HG02588 (cell line): ENCODE measurements around the gene GRAMD2B.
"Not testable (repeated sequence)": the region's sequence is repeated elsewhere in the genome, so short reads cannot be mapped to it uniquely, and the experiment has no call there.

ENCODE experiments used
- ATAC-seq: cut with Tn5 transposase; IDR thresholded peaks from one replicate; pipeline ENCODE4 v1.9.1; 2021; ENCODE audit warnings: mild to moderate bottlenecking, moderate library complexity; ENCODE audit not compliant: unreplicated experiment

GRAMD2B gene

DNA sequence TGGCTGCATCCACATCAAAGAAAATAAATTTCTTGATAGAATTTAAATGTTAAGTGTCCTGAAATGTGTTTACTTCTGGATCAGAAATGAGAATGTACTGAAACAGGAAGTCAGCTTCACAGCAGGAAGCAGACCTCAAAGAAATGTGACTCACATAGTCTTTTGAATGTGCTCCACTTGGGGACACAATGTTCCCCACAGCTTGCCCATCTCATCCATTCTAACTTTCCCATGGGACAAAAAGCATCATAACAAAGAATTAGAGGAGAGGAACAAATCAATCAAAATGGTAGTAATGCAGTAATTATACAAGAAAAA lies 85.7 kb downstream of the GRAMD2B start:
- ATAC-seq: no peak

DNA sequence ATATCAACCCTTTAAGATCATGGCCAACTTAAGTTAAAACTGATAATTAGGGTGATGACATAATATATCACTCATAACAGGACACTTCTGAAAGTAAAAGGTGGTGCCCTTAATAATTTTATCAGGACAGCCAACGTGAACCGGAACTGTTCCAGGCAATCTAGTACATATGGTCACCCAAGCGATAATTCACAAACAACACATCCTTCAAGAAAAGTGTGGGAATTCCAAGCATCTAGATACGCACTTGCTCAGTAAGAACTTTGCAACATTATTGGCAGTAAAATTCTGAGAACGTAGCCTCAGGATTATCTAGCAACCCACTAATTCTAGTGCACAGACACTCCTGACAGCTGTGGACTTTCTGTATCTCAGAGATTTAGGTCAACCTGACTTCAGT lies 86.1 kb downstream of the GRAMD2B start:
- no peak for ATAC-seq

DNA sequence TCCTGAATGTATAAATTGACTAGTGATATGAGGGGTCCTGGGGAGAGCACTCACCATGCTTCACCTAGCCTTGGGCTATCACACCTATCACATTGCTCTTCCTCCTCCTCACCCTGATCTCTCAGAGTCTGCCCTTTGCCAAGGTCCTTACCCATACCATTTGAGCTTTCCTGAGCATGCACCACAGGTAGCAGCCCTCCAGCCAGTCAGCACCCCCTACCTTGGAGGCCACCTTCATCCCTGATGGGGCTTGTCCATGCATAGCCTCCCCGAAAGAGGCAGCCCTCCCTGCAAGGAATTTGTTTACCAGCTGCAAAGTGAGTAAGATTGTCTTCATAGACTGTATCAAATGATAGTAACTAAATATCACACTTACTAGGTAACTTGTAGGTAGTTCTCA lies 88.8 kb downstream of the GRAMD2B start:
- ATAC-seq: no peak

DNA sequence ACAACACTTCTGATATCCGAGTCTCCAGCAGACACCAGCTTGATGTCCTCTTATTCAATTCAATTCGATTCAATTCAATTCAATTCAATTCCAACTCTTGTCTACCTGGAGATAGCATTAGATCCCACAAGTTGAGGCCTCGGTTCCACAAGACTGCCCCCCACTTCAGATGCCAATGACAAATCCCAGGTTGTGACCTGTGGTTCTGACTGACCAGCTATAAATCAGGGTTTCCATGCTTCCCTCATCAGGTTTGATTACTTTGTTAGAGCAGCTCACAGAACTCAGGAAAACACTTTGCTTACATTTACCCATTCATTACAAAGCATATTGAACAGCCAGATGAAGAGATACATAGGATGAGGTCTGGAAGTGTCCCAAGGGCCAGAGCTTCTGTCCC lies 89.2 kb downstream of the GRAMD2B start:
- ATAC-seq: no peak

DNA sequence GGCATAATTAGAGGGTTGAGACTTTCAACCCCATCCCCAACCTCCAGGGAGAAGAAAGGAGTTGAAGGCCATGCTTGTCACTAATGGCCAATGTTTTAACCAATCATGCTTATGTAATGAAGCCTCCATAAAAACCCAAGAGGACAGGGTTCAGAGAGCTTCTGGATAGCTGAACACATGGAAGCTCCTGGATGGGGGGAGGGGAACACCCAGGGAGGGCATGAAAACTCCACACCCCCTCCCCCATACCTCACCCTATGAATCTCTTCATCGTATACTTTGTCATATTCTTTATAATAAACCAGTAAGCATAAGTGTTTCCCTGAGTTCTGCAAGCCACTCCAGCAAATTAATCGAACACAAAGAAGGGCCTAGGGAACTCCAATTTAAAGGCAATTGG lies 90.1 kb downstream of the GRAMD2B start:
- ATAC-seq: no peak

DNA sequence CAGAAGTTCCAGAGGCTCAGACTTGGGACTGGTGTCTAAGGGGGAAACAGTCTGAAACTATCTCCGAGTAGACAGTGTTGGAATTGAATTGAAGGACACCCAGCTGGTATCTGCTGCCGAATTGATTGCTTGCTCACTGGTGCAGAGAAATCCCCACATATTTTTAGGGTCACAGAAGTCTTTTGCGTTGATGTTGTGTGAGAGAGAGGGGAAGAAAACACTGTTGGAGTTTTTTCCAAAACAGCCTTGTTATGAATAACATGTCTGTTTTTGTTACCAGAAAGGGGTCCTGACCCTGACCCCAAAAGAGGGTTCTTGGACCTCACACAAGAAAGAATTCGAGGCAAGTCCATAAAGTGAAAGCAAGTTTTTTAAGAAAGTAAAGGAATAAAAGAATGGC lies 90.5 kb downstream of the GRAMD2B start:
- no peak for ATAC-seq

DNA sequence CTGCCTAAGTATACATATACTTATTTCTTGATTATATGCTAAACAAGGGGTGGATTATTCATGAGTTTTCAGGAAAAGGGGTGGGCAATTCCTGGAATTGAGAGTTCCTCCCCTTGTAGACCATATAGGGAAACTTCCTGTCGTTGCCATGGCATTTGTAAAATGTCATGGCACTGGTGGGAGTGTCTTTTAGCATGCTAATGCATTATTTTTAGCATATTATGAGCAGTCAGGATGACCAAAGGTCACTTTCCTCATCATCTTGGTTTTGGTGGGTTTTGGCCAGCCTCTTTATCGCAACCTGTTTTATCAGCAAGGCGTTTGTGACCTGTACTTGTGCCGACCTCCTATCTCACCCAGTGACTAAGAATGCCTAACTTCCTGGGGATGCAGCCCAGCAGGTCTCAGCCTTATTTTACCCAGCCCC lies 90.9 kb downstream of the GRAMD2B start:
- ATAC-seq: no peak

DNA sequence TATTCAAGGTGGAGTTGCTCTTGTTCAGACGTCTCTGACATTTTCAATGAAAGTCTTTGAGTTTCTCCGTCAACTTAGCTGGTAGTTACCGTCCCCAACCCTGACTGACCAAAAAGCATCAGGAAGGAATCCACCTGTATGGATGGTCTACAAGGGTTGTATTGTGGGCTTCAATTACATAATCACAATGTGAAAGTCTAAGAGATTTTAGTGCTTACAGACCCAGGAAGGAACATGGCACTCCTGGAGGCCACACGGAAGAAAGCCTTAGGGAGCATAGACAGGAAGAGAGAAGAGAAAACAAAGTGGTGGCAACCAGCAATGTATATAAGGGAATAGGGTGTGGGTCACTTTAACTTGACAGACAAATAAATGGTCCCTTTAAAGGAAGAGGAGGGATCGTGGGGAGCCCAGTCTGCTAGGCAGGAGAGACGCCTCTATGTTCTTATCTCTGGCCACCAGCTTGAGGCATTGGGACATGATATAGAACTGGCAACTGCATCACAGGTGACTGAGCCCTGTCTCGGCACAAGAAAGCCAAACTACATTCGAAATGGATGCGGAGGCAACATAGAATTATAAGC lies 91.4 kb downstream of the GRAMD2B start:
- ATAC-seq: no peak

DNA sequence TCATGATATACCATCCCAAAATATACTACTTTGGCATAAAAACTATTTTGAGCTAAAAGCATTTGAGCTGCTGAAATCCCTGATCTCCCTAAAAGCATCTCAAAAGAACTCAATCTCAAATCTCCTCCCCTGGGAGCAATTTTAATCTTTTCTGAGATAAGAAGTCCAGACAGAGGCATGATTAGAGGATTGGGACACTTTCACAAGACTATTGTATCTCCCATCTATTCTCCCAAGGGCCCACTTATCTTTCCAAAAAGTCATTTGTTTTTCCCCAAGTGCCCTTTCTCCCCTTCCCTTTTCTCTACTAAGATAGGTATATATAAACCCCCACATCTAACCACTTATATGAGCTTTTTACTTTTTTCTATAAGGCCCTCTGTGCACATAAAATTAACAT lies 92.1 kb downstream of the GRAMD2B start:
- ATAC-seq: no peak

DNA sequence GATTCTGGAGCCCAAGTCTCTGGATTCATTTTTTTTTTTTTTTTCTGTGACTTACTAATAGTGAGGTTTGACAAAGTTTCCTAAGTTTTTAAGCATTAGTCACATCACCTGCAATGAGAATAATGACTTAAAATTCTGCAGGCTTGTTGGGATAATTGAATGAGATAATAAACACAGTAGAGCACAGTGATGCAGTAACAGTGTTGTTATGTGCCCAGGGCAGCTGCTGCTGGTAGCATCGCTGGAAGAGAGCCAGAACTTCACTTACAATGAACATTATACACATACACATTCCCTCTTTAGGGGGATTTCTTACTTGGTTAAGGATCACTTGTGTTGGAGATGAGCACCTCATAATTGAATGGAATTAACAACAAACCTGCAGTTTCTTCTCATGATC lies 92.9 kb downstream of the GRAMD2B start:
- no peak for ATAC-seq

DNA sequence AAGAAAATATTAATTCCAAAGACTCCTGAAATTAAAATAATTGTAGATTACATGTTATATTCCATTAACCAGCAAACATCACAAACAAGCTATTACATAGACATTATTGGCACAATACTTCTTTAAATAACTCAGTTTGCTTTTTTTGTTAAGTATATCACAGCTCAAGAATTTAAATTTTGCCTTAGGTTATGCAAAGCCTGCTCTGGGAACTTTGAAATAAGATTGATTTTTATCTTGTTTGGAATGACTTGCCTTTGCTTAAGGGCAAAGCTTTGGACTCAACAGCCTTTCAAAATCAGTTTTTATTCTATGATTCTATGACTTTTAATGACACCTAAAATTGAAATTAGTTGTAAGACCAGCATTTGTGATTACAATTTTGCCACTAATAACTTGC lies 93.6 kb downstream of the GRAMD2B start:
- no peak for ATAC-seq

DNA sequence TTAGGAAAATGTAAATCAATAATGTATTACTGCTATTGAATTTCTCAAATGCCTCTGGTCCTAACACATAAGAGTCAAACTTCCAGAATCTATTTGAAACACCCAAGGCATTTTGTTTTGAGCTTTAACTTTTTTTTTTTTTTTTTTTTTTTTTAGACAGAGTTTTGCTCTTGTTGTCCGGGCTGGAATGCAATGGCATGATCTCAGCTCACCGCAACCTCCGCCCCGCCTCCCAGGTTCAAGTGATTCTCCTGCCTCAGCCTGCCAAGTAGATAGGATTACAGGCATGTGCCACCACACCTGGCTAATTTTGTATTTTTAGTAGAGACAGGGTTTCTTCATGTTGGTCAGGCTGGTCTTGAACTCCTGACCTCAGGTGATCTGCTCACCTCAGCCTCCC lies 96.0 kb downstream of the GRAMD2B start:
- ATAC-seq: not testable (repeated sequence)

DNA sequence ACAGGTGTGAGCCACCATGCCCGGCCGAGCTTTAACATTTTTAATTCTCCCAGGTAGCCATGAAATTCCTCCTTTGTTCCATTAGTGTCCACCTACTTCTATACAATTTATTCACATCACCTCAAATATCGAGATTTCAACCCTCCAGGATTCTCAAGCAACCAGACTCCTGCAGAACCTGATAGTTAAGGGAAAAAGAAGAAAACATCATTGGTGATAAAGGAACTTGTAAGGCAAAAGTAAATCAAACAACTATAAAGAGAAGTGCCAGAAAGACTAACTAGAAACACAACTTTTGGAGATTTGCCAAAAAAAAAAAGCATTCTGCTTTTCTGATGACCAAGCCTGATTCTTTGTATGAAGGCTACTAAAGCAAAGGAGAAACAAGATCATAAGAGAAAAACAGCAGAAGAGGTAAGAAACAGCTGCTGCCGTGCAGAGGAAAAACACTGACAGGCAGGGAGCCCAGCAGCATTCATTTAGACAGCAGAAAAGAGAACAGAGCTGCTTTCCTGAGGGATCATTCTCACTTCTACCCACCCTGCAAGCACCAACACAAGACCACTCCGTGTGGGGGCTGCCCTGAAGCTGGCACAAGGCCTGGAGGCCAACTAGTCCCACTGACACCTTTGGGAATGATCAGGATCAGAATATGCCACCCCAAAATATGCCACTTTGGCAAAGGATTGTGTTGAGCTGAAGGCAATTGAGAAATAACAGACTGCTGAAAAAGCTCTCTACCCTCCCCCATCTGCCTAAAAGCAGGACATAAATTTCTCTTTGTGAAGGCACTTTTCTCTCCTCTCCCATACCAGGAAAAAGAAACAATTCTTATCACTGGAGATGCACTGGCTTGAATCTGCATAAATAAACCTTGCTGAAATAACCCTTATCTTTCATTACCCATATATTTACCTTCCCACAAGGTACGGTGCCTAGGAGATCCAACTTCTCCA lies 96.7 kb downstream of the GRAMD2B start:
- no peak for ATAC-seq

DNA sequence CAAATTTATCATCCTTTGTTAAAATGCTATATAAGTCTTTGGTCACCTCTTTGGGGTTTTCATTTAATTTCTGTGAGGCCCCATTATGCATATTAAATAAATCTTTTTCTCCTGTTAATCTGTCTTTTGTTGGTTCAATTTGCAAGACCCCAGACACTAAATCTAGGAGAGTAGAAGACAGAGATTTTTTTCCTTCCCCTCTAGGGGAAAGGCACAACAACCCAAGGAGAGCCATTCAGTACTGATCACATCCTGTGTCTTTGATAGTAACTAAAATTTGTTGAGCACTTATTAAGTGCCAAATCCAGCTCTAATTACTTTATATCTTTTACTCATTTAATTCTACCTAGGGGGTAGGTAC lies 97.4 kb downstream of the GRAMD2B start:
- ATAC-seq: no peak

DNA sequence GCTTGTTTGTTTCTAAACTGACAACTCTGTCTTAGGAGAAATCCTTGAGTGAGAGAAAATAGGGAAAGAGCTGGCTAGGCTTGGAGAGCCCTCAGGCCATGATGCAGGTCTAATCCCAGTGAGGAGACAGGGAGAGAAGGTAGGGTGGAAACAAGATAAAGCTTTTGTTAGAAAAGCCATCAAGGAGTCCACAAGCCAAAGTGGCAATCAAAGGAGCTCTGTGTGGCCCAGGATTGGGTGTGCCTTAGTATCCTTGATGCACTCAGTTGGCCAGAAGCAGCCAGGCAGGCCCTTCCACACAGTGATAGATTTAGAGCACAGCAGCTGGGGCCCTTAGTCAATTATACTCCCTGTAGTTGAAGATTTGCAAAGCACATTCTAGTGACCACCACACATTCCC lies 97.9 kb downstream of the GRAMD2B start:
- ATAC-seq: no peak

DNA sequence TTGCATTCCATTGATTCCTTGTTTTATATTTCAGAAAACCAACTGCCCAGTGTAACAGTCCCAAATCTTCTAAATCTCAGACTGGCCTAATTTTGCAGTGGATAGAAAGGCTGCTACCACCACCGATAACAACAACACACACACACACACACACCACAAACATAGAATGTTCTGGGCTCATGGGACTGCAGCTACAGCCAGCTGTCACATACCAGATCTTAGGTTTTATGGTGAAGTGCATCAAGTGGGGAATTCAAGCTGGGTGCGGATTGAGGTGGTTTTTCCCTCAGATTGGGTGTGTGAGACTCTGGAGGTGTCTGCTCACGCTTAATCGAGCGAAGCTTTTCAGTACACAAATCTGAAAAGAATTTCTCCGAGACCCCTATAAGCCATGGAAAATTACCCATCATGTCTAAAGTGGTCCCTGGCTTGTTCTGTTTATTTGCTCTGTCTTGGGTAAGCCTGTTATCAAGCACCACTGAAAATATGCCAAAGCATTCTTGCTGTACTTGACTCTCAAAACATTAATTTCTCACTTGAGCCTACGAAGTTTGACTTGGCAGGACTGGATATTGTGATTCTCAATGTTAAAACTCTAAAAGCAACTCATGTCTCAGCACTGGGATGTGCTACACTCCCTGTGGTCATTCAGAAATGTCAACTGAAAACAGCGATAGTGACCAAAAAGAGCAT lies 100.8 kb downstream of the GRAMD2B start:
- ATAC-seq: no peak

DNA sequence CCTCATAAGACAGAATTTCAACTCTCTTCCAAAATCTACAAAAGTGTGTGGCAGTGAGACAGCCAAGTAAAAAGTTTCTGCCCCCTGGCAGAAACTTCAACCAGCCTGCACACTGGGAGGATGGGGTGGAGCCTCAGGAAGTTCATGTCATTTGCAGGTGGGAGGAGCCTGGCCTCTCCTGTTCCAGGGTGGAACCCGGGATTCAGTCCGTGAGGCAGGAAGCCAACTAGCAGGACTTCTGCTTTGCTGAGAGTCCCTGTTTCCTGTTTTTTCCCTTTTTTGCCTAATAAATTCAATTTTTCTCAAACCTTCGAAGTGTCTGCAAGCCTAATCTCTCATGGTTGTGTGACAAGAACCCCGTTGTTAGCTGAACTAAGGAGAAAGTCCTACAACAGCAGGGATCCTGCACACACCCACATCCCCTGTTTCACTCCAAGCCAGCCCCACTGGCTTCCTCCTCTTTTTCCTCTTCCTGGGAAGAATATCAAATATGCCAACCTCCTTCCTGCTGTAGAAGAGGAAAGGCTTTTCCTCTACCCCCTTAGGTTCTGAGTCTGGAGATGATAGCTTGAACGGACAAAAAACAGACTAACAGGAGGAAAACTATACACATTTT lies 102.5 kb downstream of the GRAMD2B start:
- ATAC-seq: no peak

DNA sequence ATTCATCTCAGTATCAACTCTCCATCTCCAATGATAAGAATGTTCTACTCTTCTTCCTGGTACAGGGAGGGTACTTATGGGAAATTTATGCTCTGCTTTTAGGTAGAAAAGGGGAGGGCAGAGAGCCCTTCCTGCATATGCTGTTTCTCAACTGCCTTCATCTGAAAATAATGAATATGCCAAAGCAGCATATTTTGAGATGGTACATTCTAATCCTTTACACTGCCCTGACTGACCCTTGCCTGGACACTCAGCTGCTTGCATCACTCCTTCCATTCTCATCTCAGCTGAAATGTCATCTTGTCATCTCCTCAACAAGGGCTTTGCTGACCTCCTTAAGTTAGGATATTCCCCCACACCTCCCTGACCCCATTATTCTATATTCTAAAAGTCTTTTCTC lies 103.3 kb downstream of the GRAMD2B start:
- no peak for ATAC-seq

DNA sequence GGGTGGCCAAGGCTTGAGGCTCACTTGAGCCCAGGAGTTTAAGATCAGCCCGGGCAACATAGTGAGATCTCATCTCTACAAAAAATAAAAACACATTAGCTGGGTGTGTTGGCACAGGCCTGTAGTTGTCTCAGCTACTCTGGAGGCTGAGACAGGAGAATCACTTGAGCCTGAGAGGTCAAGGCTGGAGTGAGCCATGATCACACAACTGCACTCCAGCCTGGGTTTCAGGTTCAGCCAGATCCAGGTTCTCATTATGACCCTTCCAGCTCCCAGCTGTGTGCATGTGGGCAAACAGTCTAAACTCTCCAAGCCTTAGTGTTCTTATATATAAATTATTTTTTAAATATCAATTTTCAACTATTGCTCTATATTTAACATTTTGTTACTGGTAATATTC lies 103.9 kb downstream of the GRAMD2B start:
- ATAC-seq: no peak

DNA sequence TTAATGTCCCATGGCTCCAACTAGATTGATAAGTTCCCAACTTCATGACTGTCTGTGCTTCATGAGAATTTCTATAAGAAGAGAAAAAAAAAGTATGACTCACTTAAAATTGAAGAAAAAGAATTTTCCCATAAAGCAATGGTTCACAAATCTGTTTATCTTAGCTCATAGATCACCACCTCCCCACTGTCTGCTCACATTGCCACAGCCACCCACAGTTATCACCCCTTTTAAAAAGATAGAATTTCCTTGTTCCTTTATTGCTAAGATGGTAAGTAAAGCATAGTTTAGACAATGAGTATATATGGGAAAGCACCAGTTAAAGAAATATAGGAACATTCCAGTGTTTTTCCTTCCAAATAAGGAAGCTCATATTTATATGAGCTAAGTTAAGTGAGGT lies 104.7 kb downstream of the GRAMD2B start:
- ATAC-seq: no peak

DNA sequence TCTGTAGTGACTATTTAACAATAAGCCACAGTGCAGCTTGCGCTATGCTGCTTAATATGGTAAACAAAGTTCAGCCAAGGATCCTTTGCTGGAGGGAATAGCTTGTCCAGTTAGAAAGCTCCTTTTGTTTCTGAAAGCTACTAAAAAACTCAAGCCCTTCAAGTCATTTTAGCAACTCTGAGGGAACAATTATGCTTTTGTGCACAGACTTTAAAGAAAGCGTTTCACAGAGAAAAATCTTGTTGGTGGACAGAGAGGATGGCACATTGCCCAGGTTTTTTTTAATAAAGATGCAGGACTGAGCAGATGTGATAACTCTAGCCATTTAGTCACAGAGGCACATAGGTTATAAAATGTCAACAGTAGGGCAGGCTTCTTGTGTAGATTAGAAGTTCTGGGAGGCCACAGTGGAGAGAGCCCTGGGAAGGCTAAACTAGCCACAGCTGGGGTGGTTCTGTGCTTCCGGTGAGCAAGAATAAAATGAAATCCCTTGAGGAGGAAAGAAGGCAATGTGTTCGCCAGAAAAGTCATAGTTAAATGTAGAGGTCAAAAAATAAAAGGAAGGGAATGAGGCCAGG lies 108.4 kb downstream of the GRAMD2B start:
- ATAC-seq: no peak
